Neuronal stem cell (in vitro differentiated cells): ENCODE data around the gene DIP2B.

ENCODE experiments used
- DNase-seq: peaks from one replicate; pipeline ENCODE4 v3.0.0-alpha.2; 2013; ENCODE audit warnings: low spot score
- H2AFZ ChIP-seq: one replicate; pipeline ENCODE4 v1.6.1; 2013; ENCODE audit warnings: mild to moderate bottlenecking, low read length, inconsistent platforms
- H2AK5ac ChIP-seq: 2 replicates; pipeline ENCODE4 v1.6.1; 2013; ENCODE audit warnings: low read depth, mild to moderate bottlenecking, inconsistent platforms, low read length, moderate library complexity, mixed read lengths
- H2BK120ac ChIP-seq: 2 replicates; pipeline ENCODE4 v1.6.1; 2013; ENCODE audit warnings: low read depth, mild to moderate bottlenecking, inconsistent platforms, low read length, moderate library complexity, mixed read lengths
- H2BK12ac ChIP-seq: one replicate; pipeline ENCODE4 v1.6.1; 2013; ENCODE audit warnings: low read length, inconsistent platforms
- H2BK15ac ChIP-seq: 2 replicates; pipeline ENCODE4 v1.6.1; 2013; ENCODE audit warnings: mild to moderate bottlenecking, low read length, inconsistent platforms, mixed read lengths
- H2BK5ac ChIP-seq: one replicate; pipeline ENCODE4 v1.6.1; 2013; ENCODE audit warnings: inconsistent platforms, mild to moderate bottlenecking, low read length, moderate library complexity
- H3K14ac ChIP-seq: one replicate; pipeline ENCODE4 v1.6.1; 2013; ENCODE audit warnings: low read length, inconsistent platforms
- H3K18ac ChIP-seq: 2 replicates; pipeline ENCODE4 v1.6.1; 2013; ENCODE audit warnings: low read length, inconsistent platforms
- H3K23ac ChIP-seq: 2 replicates; pipeline ENCODE4 v1.6.1; 2013; ENCODE audit warnings: low read depth, mild to moderate bottlenecking, mixed read lengths, low read length, inconsistent platforms; ENCODE audit not compliant: poor library complexity
- H3K27ac ChIP-seq: replicated peaks from 3 replicates; pipeline ENCODE4 v1.5.1; 2013; ENCODE audit warnings: low read length, inconsistent platforms
- H3K27me3 ChIP-seq, 3 experiments: 2 replicates each; pipeline ENCODE4 v1.6.1; 2013; ENCODE audit warnings: low read length in 3 of 3, mild to moderate bottlenecking in 2 of 3, inconsistent platforms in 1 of 3, low read depth in 1 of 3, mixed read lengths in 1 of 3, moderate library complexity in 1 of 3; ENCODE audit not compliant: control insufficient read depth in 3 of 3, insufficient read depth in 3 of 3
- H3K36me3 ChIP-seq, 2 donors: replicated peaks in 1 of 2; 2 replicates each; pipeline ENCODE4 v1.6.1; 2013; ENCODE audit warnings: low read length in 2 of 2; ENCODE audit not compliant: control insufficient read depth in 2 of 2, insufficient read depth in 2 of 2
- H3K4ac ChIP-seq: 2 replicates; pipeline ENCODE4 v1.6.1; 2013; ENCODE audit warnings: inconsistent platforms, mild to moderate bottlenecking, low read length, moderate library complexity
- H3K4me1 ChIP-seq, 2 donors: 1 replicate in 1 of 2; 2 replicates in 1 of 2; pipeline ENCODE4 v1.6.1; 2013; ENCODE audit warnings: low read length in 2 of 2, low read depth in 1 of 2; ENCODE audit not compliant: control insufficient read depth in 2 of 2, insufficient read depth in 1 of 2
- H3K4me2 ChIP-seq: one replicate; pipeline ENCODE4 v1.6.1; 2013; ENCODE audit warnings: mild to moderate bottlenecking, low read length, inconsistent platforms; ENCODE audit not compliant: insufficient read depth, poor library complexity, severe bottlenecking
- H3K4me3 ChIP-seq, 2 donors: 2 replicates each; pipeline ENCODE4 v1.5.1; 2013; ENCODE audit warnings: low read length in 2 of 2, mild to moderate bottlenecking in 2 of 2, inconsistent platforms in 1 of 2, moderate library complexity in 1 of 2
- H3K79me1 ChIP-seq: one replicate; pipeline ENCODE4 v1.6.1; 2013; ENCODE audit warnings: low read depth, mild to moderate bottlenecking, inconsistent platforms, low read length, moderate library complexity
- H3K9ac ChIP-seq: one replicate; pipeline ENCODE4 v1.6.1; 2013; ENCODE audit warnings: mild to moderate bottlenecking, low read depth, low read length, inconsistent platforms; ENCODE audit not compliant: poor library complexity
- H3K9me3 ChIP-seq, 2 donors: replicated peaks in 1 of 2; 2 replicates each; pipeline versions ENCODE3 to v1.6.1; 2013; ENCODE audit warnings: low read length in 2 of 2, mild to moderate bottlenecking in 2 of 2, inconsistent platforms in 1 of 2, low read depth in 1 of 2, mixed read lengths in 1 of 2, moderate library complexity in 1 of 2; ENCODE audit not compliant: control insufficient read depth in 2 of 2, insufficient read depth in 1 of 2
- H4K8ac ChIP-seq: one replicate; pipeline ENCODE4 v1.6.1; 2013; ENCODE audit warnings: low read depth, mild to moderate bottlenecking, inconsistent platforms, low read length, moderate library complexity
- H4K91ac ChIP-seq: one replicate; pipeline ENCODE4 v1.6.1; 2013; ENCODE audit warnings: low read length, low read depth, mild to moderate bottlenecking, inconsistent platforms; ENCODE audit not compliant: poor library complexity
- WGBS, 2 donors: extraction: QIAGEN DNeasy Blood & Tissue Kit; methylation state at CpG; one replicate each; pipeline ENCODE4 v1.1.7; 2013; ENCODE audit warnings: missing lambda C conversion rate in 2 of 2, mixed read lengths in 1 of 2; ENCODE audit not compliant: insufficient read length in 2 of 2, insufficient replicate concordance in 1 of 2; ENCODE audit errors: extremely low coverage in 2 of 2; 5-methylcytosine and 5-hydroxymethylcytosine counted together

Gene DIP2B

DNA sequence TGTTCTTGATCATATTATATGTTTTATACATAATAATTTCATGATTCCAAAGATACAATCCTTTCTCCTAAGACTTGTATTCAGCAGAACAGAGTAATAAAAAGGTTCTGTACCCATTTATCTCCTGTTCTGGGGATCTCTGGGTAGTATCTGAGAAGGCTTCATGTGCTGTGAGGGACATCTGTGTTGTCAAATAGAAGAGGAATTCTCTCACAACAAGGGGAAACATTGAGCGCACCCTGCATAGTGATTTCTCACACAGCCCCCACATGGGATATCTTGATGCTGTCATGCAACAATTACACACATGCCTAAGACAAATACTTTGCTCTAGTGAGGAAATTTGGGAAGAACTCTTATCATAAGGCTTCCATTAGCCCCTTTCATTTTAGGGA is 157.3 kb downstream of the DIP2B start:
- Histone ChIP-seq H2BK12ac (no peak overlapping the region), H3K79me1 (no peaks in the 10 kb centered on the region), H3K23ac (no peak overlapping the region), H3K9ac (no peak overlapping the region), H3K4me3 (no peak overlapping the region), H3K36me3 (peaks cover 0 to 15% of the 10 kb centered on the region in 2 donors), H2AK5ac (no peak overlapping the region), H3K27ac (no peak overlapping the region), H4K8ac (no peak overlapping the region), H2BK5ac (no peak overlapping the region), H3K4me2 (no peak overlapping the region), H4K91ac (no peak overlapping the region), H3K9me3 (no peaks in the 10 kb centered on the region), H3K27me3 (no peaks in the 10 kb centered on the region), H3K4ac (no peak overlapping the region), H3K4me1 (peaks cover 2 to 5% of the 10 kb centered on the region in 2 donors), H2BK120ac (no peak overlapping the region), H3K14ac (no peak overlapping the region), H3K18ac (no peak overlapping the region), H2BK15ac (no peak overlapping the region), H2AFZ (no peak overlapping the region)
- WGBS, 2 donors: no CpG with 5 or more reads among the region's 1 CpG
- DNase-seq: no peak

DNA sequence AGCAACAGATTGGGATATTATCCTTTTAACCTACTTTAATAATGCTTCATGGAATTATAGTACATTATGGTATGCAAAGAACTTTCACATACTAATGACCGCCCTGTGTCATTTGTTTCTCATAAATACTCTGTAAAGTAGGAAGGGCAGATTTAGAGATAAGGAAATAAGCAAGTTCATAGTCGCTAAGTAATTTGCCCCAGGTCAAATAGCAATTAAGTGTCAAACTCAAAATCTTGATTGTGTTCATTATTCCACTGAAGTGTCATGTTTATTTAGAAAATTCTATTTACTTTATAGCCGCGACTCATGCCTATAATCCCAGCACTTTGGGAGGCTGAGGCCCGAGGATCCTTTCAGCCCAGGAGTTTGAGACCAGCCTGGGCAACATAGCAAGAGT is 160.4 kb downstream of the DIP2B start:
- no peak overlapping the region for H3K23ac ChIP-seq
- H4K91ac ChIP-seq: no peak overlapping the region
- no peak overlapping the region for H3K4me3 ChIP-seq
- H2BK12ac ChIP-seq: no peak overlapping the region
- H3K27me3 ChIP-seq: no peaks in the 10 kb centered on the region
- H2BK120ac ChIP-seq: no peak overlapping the region
- no peaks in the 10 kb centered on the region for H3K9me3 ChIP-seq
- H3K4me1 ChIP-seq: peaks cover 2 to 5% of the 10 kb centered on the region in 2 donors
- no peak overlapping the region for H2BK15ac ChIP-seq
- H3K36me3 ChIP-seq: peaks cover 0 to 13% of the 10 kb centered on the region in 2 donors
- no peaks in the 10 kb centered on the region for H3K79me1 ChIP-seq
- no peak for DNase-seq
- no peak overlapping the region for H3K4me2 ChIP-seq
- no peak overlapping the region for H3K18ac ChIP-seq
- WGBS, 2 donors: no CpG with 5 or more reads among the region's 5 CpGs
- H2BK5ac ChIP-seq: no peak overlapping the region
- H3K27ac ChIP-seq: no peak overlapping the region
- no peak overlapping the region for H2AK5ac ChIP-seq
- H3K9ac ChIP-seq: no peak overlapping the region
- H3K14ac ChIP-seq: no peak overlapping the region
- no peak overlapping the region for H2AFZ ChIP-seq
- H3K4ac ChIP-seq: no peak overlapping the region
- H4K8ac ChIP-seq: no peak overlapping the region

DNA sequence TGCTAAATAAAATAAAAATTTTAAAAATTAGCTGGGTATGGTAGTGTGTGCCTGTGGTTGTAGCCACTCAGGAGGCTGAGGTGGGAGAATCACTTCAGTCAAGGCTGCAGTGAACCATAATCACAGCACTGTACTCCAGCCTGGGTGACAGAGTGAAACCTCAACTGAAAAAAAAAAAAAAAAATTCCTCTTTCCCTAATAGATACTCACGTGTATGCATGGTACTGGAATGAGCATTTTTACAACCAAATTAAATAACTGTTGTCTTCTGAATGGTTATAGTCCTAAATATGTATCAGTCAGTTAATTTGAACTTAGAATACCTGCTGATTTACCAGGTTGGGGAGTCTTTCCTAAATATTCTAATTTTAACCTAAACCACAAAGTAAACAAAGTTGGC is 160.8 kb downstream of the DIP2B start:
- H3K9me3 ChIP-seq: no peaks in the 10 kb centered on the region
- no peak overlapping the region for H3K4ac ChIP-seq
- H3K4me3 ChIP-seq: no peak overlapping the region
- no peak overlapping the region for H3K14ac ChIP-seq
- no peak overlapping the region for H2BK5ac ChIP-seq
- H4K91ac ChIP-seq: no peak overlapping the region
- H3K23ac ChIP-seq: no peak overlapping the region
- H2BK120ac ChIP-seq: no peak overlapping the region
- no peak overlapping the region for H2BK15ac ChIP-seq
- H2AFZ ChIP-seq: no peak overlapping the region
- no peak for DNase-seq
- H3K4me1 ChIP-seq: peaks cover 2 to 5% of the 10 kb centered on the region in 2 donors
- no peak overlapping the region for H3K4me2 ChIP-seq
- H3K36me3 ChIP-seq: peaks cover 0 to 9% of the 10 kb centered on the region in 2 donors
- no peaks in the 10 kb centered on the region for H3K79me1 ChIP-seq
- H3K27ac ChIP-seq: no peak overlapping the region
- no peaks in the 10 kb centered on the region for H3K27me3 ChIP-seq
- H2AK5ac ChIP-seq: no peak overlapping the region
- H2BK12ac ChIP-seq: no peak overlapping the region
- WGBS, 2 donors: no CpG with 5 or more reads among the region's 1 CpG
- no peak overlapping the region for H4K8ac ChIP-seq
- no peak overlapping the region for H3K9ac ChIP-seq
- no peak overlapping the region for H3K18ac ChIP-seq

DNA sequence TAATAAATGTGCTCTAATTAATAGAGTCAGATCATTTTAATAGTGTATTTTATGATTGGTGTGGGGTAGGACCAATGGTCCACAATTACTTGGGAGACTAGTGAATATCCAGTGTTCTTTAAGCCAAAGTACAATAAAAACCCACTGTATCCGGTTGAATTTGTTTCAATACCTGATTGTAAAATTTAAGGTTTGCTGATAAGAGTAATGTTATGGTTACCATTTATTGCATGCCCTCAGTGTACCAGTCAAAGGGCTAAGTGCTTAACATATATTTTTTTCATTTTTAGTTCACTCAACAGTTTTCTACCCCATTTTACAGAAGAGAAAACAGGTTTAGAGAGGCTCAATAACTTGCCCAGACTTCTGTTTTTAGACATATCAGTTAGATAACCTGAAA is 161.2 kb downstream of the DIP2B start:
- H3K18ac ChIP-seq: no peak overlapping the region
- H3K4ac ChIP-seq: no peak overlapping the region
- no CpG with 5 or more reads among the region's 1 CpG for WGBS, 2 donors
- peaks cover under 1 to 8% of the 10 kb centered on the region in 2 donors for H3K36me3 ChIP-seq
- no peak overlapping the region for H2AFZ ChIP-seq
- H4K8ac ChIP-seq: no peak overlapping the region
- peaks cover 2 to 5% of the 10 kb centered on the region in 2 donors for H3K4me1 ChIP-seq
- no peak overlapping the region for H4K91ac ChIP-seq
- no peaks in the 10 kb centered on the region for H3K27me3 ChIP-seq
- DNase-seq: no peak
- no peaks in the 10 kb centered on the region for H3K9me3 ChIP-seq
- no peak overlapping the region for H3K27ac ChIP-seq
- no peak overlapping the region for H3K14ac ChIP-seq
- no peak overlapping the region for H3K4me3 ChIP-seq
- no peak overlapping the region for H3K9ac ChIP-seq
- no peak overlapping the region for H2BK15ac ChIP-seq
- H2BK12ac ChIP-seq: no peak overlapping the region
- no peak overlapping the region for H2BK120ac ChIP-seq
- no peak overlapping the region for H3K4me2 ChIP-seq
- H2BK5ac ChIP-seq: no peak overlapping the region
- no peak overlapping the region for H2AK5ac ChIP-seq
- H3K79me1 ChIP-seq: no peaks in the 10 kb centered on the region
- no peak overlapping the region for H3K23ac ChIP-seq
